ENCODE measurements around the gene AKAP17A. TPM values are rescaled to one million over a fixed set of nuclear protein-coding genes. Genes with fewer than 3 reads are reported as not detected.

The AKAP17A gene
- polyA plus RNA-seq, 1 donor (not counting 4 experiments of a cell fraction or from before 2014, with no cell fraction given) = 12.8 TPM

DNA sequence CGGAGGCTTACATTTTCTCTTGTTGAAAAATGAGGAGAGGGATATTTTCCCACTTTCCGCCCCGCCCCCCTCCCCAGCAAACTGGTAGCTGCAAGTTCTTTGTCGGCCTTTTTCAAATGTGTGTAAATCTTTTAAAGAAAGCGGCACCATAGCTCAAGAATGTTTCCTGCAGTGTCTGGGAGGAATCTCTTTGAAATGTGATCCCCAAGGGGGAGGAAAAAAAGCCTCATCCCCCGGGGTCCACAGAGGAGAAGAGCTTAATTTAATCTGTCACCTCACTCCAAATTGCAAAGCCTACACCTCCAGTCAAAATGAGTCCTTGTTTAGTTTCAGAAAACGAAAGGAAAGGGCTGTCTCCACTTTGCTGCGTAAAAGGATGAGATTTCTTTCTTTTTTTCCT is 58.2 kb downstream of the AKAP17A start:
- no peak for DNase-seq (ENCODE audit: low read depth, low spot score)
- TF ChIP-seq, protein P1, sequence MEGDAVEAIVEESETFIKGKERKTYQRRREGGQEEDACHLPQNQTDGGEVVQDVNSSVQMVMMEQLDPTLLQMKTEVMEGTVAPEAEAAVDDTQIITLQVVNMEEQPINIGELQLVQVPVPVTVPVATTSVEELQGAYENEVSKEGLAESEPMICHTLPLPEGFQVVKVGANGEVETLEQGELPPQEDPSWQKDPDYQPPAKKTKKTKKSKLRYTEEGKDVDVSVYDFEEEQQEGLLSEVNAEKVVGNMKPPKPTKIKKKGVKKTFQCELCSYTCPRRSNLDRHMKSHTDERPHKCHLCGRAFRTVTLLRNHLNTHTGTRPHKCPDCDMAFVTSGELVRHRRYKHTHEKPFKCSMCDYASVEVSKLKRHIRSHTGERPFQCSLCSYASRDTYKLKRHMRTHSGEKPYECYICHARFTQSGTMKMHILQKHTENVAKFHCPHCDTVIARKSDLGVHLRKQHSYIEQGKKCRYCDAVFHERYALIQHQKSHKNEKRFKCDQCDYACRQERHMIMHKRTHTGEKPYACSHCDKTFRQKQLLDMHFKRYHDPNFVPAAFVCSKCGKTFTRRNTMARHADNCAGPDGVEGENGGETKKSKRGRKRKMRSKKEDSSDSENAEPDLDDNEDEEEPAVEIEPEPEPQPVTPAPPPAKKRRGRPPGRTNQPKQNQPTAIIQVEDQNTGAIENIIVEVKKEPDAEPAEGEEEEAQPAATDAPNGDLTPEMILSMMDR (optimal IDR thresholded peaks at IDR 0.05 in 1 of 3, IDR thresholded peaks at IDR 0.05 in 1 of 3, conservative IDR thresholded peaks at IDR 0.05 in 1 of 3; ENCODE audit: extremely low read depth in 1 of 3, insufficient read depth in 2 of 3, low read length in 3 of 3) = no peak
- TF ChIP-seq EZH2 (IDR thresholded peaks at IDR 0.05; ENCODE audit: low read length) = no peak
- Histone ChIP-seq H3K4me3 (ENCODE audit: control insufficient read depth in 2 of 3, extremely low read depth in 1 of 3, insufficient read depth in 2 of 3, low read depth in 1 of 3, low read length in 3 of 3) (no peak overlapping the region), H2AFZ (ENCODE audit: control insufficient read depth, low read length) (no peak overlapping the region), H3K9ac (ENCODE audit: control insufficient read depth, extremely low read depth, insufficient read depth, low read length) (no peak overlapping the region), H3K79me2 (ENCODE audit: control insufficient read depth, insufficient read depth, low read length) (no peaks in the 10 kb centered on the region), H3K9me1 (ENCODE audit: control insufficient read depth, extremely low read depth, insufficient read depth, low read length) (no peaks in the 10 kb centered on the region), H3K4me1 (ENCODE audit: control insufficient read depth, extremely low read depth, insufficient read depth, low read length) (no peaks in the 10 kb centered on the region), H3K36me3 (ENCODE audit: control insufficient read depth in 2 of 2, extremely low read depth in 1 of 2, insufficient read depth in 2 of 2, low read length in 2 of 2) (no peaks in the 10 kb centered on the region), H3K9me3 (ENCODE audit: control insufficient read depth, low read depth, low read length) (peaks cover 4% of the 10 kb centered on the region), H3K27ac (ENCODE audit: control insufficient read depth, insufficient read depth, low read length) (no peak overlapping the region), H3K27me3 (ENCODE audit: control insufficient read depth, extremely low read depth, insufficient read depth, low read length) (no peaks in the 10 kb centered on the region), H3K4me2 (ENCODE audit: control insufficient read depth, extremely low read depth, insufficient read depth, low read depth, low read length) (no peak overlapping the region), H4K20me1 (ENCODE audit: control insufficient read depth, extremely low read depth, insufficient read depth, low read length) (no peaks in the 10 kb centered on the region)
- FAIRE-seq = no peak
- dilution Hi-C loops (cut with MboI; ENCODE audit: extremely low pct_ligation_motif_present, low sequenced_read_pairs) = no loop called here

Other genes starting within 250 kb of the AKAP17A start
- 179 to 351 TPM (median 187 TPM) in 3 replicates for gene SLC25A6, start 199.5 kb upstream of the AKAP17A start, polyA plus RNA-seq
- 13.8 to 16.3 TPM (median 15.2 TPM) in 3 replicates for gene ASMTL, start 138.7 kb upstream of the AKAP17A start, polyA plus RNA-seq
- not detected in 3 replicates for gene P2RY8, start 54.4 kb upstream of the AKAP17A start, polyA plus RNA-seq
- gene ASMT, start 23.5 kb downstream of the AKAP17A start, polyA plus RNA-seq = 0.08 to 0.23 TPM in 2 of 3 replicates, not detected in the other